HL-60/S4 treated with phorbol 12-myristate 13-acetate at 8.2 ng/mL for 4 days and 3 days (cell line): ENCODE results near the gene DNAH8.
"Not testable (repeated sequence)": the region's sequence is repeated elsewhere in the genome, so short reads cannot be mapped to it uniquely, and the experiment has no call there.

Source experiments
- in situ Hi-C: fragments of 300-500 bp; cut with MboI; formaldehyde crosslinking; loops from 2 replicates; pipeline ENCODE4 v1.15.0; 2022; ENCODE audit warnings: low sequenced_read_pairs

The DNAH8 gene

DNA sequence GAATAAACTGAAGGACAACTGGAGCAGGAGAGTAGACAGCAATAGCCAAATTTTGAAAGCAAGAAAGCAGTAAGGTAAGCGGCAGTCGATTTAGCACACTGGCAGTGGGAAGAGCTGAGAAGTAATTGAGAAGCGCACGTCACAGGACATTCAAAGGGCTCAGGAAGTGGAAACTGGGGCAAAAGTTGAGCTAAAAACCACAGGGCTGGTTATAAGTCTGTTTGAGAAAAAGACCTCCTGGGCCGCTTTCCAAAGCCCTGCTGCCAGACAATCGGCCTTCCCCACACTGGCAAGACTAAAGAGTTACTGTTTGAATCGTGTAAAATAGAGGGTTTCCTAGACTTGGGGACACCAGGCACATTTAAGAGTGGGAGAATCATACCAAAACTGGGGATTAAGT is 161.4 kb downstream of the DNAH8 start:
- in situ Hi-C loops: no loop called here

DNA sequence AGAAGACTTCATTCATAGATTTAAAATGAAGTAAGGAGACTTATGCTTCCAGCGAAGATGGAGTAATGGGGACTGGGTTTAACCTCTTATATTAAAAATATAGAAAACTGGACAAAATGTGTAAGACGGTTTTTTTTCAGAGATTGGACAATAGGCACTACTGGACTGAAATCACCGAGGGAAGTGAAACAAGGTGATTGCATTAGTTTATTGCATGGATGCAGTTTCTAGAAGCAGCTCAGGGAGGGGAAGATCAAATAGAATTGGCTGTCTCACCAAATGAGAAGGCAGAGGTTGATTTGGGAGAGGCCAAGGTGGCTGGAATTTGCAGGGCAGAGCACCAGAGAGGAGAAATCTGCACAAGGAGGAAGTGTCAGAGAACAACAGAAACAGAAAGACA is 162.6 kb downstream of the DNAH8 start:
- in situ Hi-C loops: no loop called here

- in situ Hi-C loops: no loop called here
These were observed 167.0 kb downstream of the DNAH8 start for GRCh38 chr6:38882157-38882556.

- in situ Hi-C loops: no loop called here
These were observed 182.4 kb downstream of the DNAH8 start for GRCh38 chr6:38897507-38897906.

- in situ Hi-C loops: no loop called here
These were observed 186.9 kb downstream of the DNAH8 start for GRCh38 chr6:38901802-38902522.

- in situ Hi-C loops: no loop called here
These were observed 191.5 kb downstream of the DNAH8 start for GRCh38 chr6:38906582-38906981.

- in situ Hi-C loops: no loop called here
These were observed 192.2 kb downstream of the DNAH8 start for GRCh38 chr6:38907264-38907663.

DNA sequence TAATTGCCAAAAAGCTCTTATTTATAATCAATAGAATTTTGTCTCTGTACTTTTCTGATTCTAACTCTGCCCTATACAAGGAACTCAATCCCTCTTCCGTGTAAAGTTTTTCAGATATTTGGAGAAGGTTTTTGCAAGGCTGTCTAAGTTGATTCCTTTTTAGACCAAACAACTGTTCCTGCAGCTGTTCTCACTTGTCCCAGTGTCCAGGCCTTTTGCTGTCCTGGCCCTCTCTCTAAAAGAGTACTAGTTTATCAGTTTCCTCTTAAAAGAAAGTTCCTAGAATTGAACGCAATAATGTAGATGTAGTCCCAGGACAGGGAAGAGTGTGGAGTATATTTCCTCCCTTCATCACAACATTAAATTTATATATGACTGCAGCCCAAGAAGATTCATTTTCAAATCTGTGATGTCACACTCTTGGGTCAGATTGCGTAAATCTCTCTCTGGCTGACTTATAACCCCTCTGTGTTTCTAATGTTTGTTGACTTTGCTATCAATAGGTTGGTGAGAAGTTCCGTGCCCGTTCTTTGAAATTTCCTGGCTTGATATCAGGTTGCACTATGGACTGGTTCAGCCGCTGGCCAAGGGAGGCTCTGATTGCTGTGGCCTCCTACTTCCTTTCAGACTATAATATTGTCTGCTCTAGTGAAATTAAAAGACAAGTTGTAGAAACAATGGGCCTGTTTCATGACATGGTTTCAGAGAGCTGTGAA is 194.1 kb downstream of the DNAH8 start:
- in situ Hi-C loops: no loop called here

DNA sequence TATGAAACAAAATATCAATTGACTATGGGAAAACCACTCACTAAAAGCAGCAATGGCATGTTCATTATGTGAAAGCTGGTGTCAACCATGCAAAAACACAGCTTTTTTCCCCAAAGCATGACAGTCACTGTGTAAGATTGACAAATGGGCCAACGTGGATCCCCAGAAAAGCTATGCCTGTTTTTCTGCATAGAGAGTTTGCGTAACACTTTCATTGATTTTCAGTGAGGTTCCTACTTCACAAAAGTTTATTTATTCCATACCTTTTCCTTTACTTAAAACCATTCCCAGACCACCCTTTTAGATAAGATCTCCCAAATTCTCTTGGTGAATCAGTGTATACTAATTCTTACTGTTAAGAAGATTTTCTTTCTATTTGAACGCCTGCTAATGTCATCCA is 195.1 kb downstream of the DNAH8 start:
- in situ Hi-C loops: no loop called here

- in situ Hi-C loops: no loop called here
These were observed 197.3 kb downstream of the DNAH8 start for GRCh38 chr6:38912378-38912777.

GRCh38 chr6:38915205-38915925 is 200.3 kb downstream of the DNAH8 start:
- in situ Hi-C loops: no loop called here

- in situ Hi-C loops: not testable (repeated sequence)
These were observed 206.4 kb downstream of the DNAH8 start for GRCh38 chr6:38921540-38921939.

- in situ Hi-C loops: no loop called here
These were observed 209.8 kb downstream of the DNAH8 start for GRCh38 chr6:38924791-38925509.

GRCh38 chr6:38929560-38929959 is 214.4 kb downstream of the DNAH8 start:
- in situ Hi-C loops: no loop called here

- in situ Hi-C loops: no loop called here
These were observed 218.3 kb downstream of the DNAH8 start for GRCh38 chr6:38933426-38933825.

GRCh38 chr6:38935051-38935450 is 219.9 kb downstream of the DNAH8 start:
- in situ Hi-C loops: no loop called here

- in situ Hi-C loops: no loop called here
These were observed 222.9 kb downstream of the DNAH8 start for GRCh38 chr6:38937839-38938613.

- in situ Hi-C loops: no loop called here
These were observed 223.6 kb downstream of the DNAH8 start for GRCh38 chr6:38938741-38939140.

- in situ Hi-C loops: no loop called here
These were observed 227.3 kb downstream of the DNAH8 start for GRCh38 chr6:38942442-38942841.

- in situ Hi-C loops: no loop called here
These were observed 227.9 kb downstream of the DNAH8 start for GRCh38 chr6:38942965-38943364.
